HepG2 (cell line): ENCODE results near the gene COQ7.
A peak's percentile ranks its signal among the peaks of the same experiment; 100 is the strongest.

ENCODE experiments used
- CHD2 ChIP-seq: IDR thresholded peaks from 2 replicates; pipeline ENCODE4 v1.6.1; 2011; ENCODE audit warnings: low read depth, low read length, improper control_type of control experiment
- FOXA1 ChIP-seq, 2 experiments: fragments of 450-650 bp in 1 of 2; sonication (generic) in 1 of 2; formaldehyde crosslinking in 1 of 2; IDR thresholded peaks; 2 replicates each; pipeline versions ENCODE4 v1.4.0 to v1.6.1; 2016 to 2020; ENCODE audit warnings: missing genetic modification reagents in 1 of 2
- GLI4 ChIP-seq: sonication (generic); formaldehyde crosslinking; IDR thresholded peaks from 2 replicates; pipeline ENCODE4 v1.5.1; 2020; ENCODE audit warnings: missing genetic modification reagents, mild to moderate bottlenecking, moderate library complexity, borderline replicate concordance
- IRF2 ChIP-seq: IDR thresholded peaks from 2 replicates; pipeline ENCODE4 v1.6.1; 2018; ENCODE audit warnings: missing genetic modification reagents, missing compliant biosample characterization
- NCOR1 ChIP-seq: fragments of 200-600 bp; sonication (generic); IDR thresholded peaks from 2 replicates; pipeline ENCODE4 v1.7.0; 2017; ENCODE audit warnings: antibody characterized with exemption, low read length, borderline replicate concordance
- POLR2A ChIP-seq, 2 experiments: IDR thresholded peaks; 2 replicates each; pipeline ENCODE4 v1.6.1; 2011; ENCODE audit warnings: low read depth in 2 of 2, low read length in 2 of 2, mild to moderate bottlenecking in 1 of 2, moderate library complexity in 1 of 2; ENCODE audit not compliant: insufficient read depth in 1 of 2
- RBFOX2 ChIP-seq: fragments of 200-400 bp; formaldehyde crosslinking; IDR thresholded peaks from 2 replicates; pipeline ENCODE4 v1.6.1; 2017; ENCODE audit warnings: low read depth, mild to moderate bottlenecking, low read length
- RFX5 ChIP-seq: IDR thresholded peaks from 2 replicates; pipeline ENCODE4 v1.6.1; 2011; ENCODE audit warnings: low read depth, low read length, improper control_type of control experiment
- ZNF335 ChIP-seq: sonication (generic); formaldehyde crosslinking; IDR thresholded peaks from 2 replicates; pipeline ENCODE4 v1.4.0; 2020; ENCODE audit warnings: missing genetic modification reagents
- TF ChIP-seq, protein P1 (sequence below): sonication (generic); formaldehyde crosslinking; IDR thresholded peaks from 2 replicates; pipeline ENCODE4 v1.5.0; 2020; ENCODE audit warnings: mild to moderate bottlenecking, missing genetic modification reagents, moderate library complexity
- TF ChIP-seq, protein P2 (sequence below): sonication (generic); formaldehyde crosslinking; IDR thresholded peaks from 2 replicates; pipeline ENCODE4 v1.5.1; 2020; ENCODE audit warnings: mild to moderate bottlenecking, missing genetic modification reagents, moderate library complexity
- TF ChIP-seq, protein P3 (sequence below): sonication (generic); formaldehyde crosslinking; IDR thresholded peaks from 2 replicates; pipeline ENCODE4 v1.8.0; 2022; ENCODE audit warnings: missing genetic modification reagents, low read depth, mild to moderate bottlenecking, borderline replicate concordance
- TF ChIP-seq, protein P4 (sequence below): sonication (generic); formaldehyde crosslinking; IDR thresholded peaks from 2 replicates; pipeline ENCODE4 v1.8.0; 2023; ENCODE audit warnings: mild to moderate bottlenecking, missing genetic modification reagents
- TF ChIP-seq, protein P5 (sequence below): sonication (generic); formaldehyde crosslinking; IDR thresholded peaks from 2 replicates; pipeline ENCODE4 v1.4.0; 2020; ENCODE audit warnings: missing genetic modification reagents

DNA sequence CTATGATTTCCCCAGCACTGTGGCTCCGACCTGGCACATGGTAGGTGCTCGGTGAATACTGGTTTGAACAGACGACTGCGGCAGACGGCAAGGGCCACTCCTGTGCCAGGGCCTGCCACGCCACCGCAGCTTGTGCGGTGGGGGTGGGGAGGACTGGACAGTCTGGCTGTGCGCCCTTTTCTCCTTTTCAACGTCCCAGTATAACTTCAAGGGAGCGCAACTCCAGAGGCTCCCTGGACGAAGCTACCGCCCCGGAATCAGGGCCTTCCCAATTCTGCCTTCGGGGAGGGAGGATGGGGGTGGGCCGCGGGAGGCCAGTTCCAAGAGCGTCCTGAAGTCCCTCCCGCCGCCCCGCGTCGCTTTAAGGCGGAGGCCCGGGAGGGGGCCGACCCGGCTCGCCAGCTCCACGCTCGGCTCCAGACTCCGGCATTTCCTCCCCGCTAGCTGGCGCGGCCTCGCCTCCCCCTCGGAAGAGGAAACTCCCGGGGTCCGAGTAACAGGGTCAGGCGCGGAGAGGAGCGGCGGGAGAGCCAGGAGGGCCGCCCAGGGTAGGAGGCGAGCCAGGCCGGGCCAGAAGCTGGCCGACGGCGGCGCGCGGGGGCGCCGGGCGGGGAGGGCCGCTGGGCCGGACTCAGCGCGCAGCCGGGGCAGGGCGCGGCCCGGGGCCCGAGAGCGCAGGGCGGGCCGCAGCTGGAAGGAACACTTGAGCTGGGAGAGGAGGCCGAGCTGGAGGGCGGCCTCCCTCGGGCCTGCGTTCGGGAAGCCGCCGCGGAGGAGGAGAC lies 46.4 kb downstream of the COQ7 start, which contains the start of gene ITPRIPL2:
- TF ChIP-seq RFX5 (no peak), GLI4 (peak; percentile 64; the same call in 1 of the 2 replicates), IRF2 (CRISPR knock-in tag) (peak; percentile 80), POLR2A (IDR thresholded peaks at IDR 0.05; ENCODE audit: insufficient read depth in 1 of 2, low read depth in 2 of 2, low read length in 2 of 2) (peak; percentile 77 to 79), NCOR1 (no peak), ZNF335 (CRISPR knock-in tag) (peak; percentile 56; the same call in 1 of the 2 replicates), FOXA1 (IDR thresholded peaks at IDR 0.05) (no peak), FOXA1 (CRISPR knock-in tag; IDR thresholded peaks at IDR 0.05) (peak; percentile 8; the same call in 1 of the 2 replicates), CHD2 (peak; percentile 57), RBFOX2 (peak; percentile 89)
- TF ChIP-seq, protein P1, sequence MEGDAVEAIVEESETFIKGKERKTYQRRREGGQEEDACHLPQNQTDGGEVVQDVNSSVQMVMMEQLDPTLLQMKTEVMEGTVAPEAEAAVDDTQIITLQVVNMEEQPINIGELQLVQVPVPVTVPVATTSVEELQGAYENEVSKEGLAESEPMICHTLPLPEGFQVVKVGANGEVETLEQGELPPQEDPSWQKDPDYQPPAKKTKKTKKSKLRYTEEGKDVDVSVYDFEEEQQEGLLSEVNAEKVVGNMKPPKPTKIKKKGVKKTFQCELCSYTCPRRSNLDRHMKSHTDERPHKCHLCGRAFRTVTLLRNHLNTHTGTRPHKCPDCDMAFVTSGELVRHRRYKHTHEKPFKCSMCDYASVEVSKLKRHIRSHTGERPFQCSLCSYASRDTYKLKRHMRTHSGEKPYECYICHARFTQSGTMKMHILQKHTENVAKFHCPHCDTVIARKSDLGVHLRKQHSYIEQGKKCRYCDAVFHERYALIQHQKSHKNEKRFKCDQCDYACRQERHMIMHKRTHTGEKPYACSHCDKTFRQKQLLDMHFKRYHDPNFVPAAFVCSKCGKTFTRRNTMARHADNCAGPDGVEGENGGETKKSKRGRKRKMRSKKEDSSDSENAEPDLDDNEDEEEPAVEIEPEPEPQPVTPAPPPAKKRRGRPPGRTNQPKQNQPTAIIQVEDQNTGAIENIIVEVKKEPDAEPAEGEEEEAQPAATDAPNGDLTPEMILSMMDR (CRISPR knock-in tag) = no peak
- TF ChIP-seq, protein P2, sequence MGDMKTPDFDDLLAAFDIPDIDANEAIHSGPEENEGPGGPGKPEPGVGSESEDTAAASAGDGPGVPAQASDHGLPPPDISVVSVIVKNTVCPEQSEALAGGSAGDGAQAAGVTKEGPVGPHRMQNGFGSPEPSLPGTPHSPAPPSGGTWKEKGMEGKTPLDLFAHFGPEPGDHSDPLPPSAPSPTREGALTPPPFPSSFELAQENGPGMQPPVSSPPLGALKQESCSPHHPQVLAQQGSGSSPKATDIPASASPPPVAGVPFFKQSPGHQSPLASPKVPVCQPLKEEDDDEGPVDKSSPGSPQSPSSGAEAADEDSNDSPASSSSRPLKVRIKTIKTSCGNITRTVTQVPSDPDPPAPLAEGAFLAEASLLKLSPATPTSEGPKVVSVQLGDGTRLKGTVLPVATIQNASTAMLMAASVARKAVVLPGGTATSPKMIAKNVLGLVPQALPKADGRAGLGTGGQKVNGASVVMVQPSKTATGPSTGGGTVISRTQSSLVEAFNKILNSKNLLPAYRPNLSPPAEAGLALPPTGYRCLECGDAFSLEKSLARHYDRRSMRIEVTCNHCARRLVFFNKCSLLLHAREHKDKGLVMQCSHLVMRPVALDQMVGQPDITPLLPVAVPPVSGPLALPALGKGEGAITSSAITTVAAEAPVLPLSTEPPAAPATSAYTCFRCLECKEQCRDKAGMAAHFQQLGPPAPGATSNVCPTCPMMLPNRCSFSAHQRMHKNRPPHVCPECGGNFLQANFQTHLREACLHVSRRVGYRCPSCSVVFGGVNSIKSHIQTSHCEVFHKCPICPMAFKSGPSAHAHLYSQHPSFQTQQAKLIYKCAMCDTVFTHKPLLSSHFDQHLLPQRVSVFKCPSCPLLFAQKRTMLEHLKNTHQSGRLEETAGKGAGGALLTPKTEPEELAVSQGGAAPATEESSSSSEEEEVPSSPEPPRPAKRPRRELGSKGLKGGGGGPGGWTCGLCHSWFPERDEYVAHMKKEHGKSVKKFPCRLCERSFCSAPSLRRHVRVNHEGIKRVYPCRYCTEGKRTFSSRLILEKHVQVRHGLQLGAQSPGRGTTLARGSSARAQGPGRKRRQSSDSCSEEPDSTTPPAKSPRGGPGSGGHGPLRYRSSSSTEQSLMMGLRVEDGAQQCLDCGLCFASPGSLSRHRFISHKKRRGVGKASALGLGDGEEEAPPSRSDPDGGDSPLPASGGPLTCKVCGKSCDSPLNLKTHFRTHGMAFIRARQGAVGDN (CRISPR knock-in tag) = peak; percentile 91
- TF ChIP-seq, protein P3, sequence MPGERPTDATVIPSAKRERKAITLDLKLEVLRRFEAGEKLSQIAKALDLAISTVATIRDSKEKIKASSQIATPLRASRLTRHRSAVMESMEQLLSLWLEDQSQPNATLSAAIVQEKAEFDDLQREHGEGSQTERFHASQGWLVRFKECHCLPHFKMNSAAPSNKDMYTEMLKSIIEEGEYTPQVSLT (CRISPR knock-in tag) = no peak
- TF ChIP-seq, protein P4, sequence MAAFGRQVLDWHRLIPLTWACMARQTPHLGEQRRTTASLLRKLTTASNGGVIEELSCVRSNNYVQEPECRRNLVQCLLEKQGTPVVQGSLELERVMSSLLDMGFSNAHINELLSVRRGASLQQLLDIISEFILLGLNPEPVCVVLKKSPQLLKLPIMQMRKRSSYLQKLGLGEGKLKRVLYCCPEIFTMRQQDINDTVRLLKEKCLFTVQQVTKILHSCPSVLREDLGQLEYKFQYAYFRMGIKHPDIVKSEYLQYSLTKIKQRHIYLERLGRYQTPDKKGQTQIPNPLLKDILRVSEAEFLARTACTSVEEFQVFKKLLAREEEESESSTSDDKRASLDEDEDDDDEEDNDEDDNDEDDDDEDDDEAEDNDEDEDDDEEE (CRISPR knock-in tag) = peak; percentile 5; the same call in 1 of the 2 replicates
- TF ChIP-seq, protein P5, sequence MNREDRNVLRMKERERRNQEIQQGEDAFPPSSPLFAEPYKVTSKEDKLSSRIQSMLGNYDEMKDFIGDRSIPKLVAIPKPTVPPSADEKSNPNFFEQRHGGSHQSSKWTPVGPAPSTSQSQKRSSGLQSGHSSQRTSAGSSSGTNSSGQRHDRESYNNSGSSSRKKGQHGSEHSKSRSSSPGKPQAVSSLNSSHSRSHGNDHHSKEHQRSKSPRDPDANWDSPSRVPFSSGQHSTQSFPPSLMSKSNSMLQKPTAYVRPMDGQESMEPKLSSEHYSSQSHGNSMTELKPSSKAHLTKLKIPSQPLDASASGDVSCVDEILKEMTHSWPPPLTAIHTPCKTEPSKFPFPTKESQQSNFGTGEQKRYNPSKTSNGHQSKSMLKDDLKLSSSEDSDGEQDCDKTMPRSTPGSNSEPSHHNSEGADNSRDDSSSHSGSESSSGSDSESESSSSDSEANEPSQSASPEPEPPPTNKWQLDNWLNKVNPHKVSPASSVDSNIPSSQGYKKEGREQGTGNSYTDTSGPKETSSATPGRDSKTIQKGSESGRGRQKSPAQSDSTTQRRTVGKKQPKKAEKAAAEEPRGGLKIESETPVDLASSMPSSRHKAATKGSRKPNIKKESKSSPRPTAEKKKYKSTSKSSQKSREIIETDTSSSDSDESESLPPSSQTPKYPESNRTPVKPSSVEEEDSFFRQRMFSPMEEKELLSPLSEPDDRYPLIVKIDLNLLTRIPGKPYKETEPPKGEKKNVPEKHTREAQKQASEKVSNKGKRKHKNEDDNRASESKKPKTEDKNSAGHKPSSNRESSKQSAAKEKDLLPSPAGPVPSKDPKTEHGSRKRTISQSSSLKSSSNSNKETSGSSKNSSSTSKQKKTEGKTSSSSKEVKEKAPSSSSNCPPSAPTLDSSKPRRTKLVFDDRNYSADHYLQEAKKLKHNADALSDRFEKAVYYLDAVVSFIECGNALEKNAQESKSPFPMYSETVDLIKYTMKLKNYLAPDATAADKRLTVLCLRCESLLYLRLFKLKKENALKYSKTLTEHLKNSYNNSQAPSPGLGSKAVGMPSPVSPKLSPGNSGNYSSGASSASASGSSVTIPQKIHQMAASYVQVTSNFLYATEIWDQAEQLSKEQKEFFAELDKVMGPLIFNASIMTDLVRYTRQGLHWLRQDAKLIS (CRISPR knock-in tag) = no peak
